Mesodermal cell (in vitro differentiated cells): ENCODE results near the gene CLK3.

ENCODE experiments used
- H3K27ac ChIP-seq: 2 replicates; pipeline ENCODE4 v1.7.0; 2013; ENCODE audit warnings: mild to moderate bottlenecking, low read depth, low read length, moderate library complexity; ENCODE audit not compliant: severe bottlenecking
- H3K36me3 ChIP-seq: 2 replicates; pipeline ENCODE4 v1.7.1; 2013; ENCODE audit warnings: mild to moderate bottlenecking, low read length, moderate library complexity; ENCODE audit not compliant: control insufficient read depth, insufficient read depth
- H3K4me1 ChIP-seq: one replicate; pipeline ENCODE4 v1.7.1; 2013; ENCODE audit warnings: mild to moderate bottlenecking, low read length; ENCODE audit not compliant: insufficient read depth, control insufficient read depth, poor library complexity, severe bottlenecking
- H3K4me3 ChIP-seq: 2 replicates; pipeline ENCODE4 v1.7.0; 2013; ENCODE audit warnings: low read length, control low read depth, mild to moderate bottlenecking; ENCODE audit not compliant: insufficient read depth, poor library complexity, severe bottlenecking; ENCODE audit errors: extremely low read depth
- H3K9me3 ChIP-seq: 2 replicates; pipeline ENCODE4 v1.7.1; 2013; ENCODE audit warnings: mild to moderate bottlenecking, low read length, moderate library complexity; ENCODE audit not compliant: control insufficient read depth
- WGBS, 2 experiments: methylation state at CpG; one replicate each; pipeline ENCODE4 v1.1.5; 2013; ENCODE audit warnings: missing lambda C conversion rate in 2 of 2; ENCODE audit not compliant: insufficient coverage in 2 of 2; 5-methylcytosine and 5-hydroxymethylcytosine counted together

CLK3 gene

GRCh38 chr15:74613089-74613952 is 2.3 kb upstream of the CLK3 start:
- Histone ChIP-seq H3K4me1 (peaks cover 30% of the 10 kb centered on the region), H3K9me3 (no peaks in the 10 kb centered on the region), H3K4me3 (no peak overlapping the region), H3K36me3 (peaks cover 11% of the 10 kb centered on the region), H3K27ac (no peak overlapping the region)
- 89 to 100% methylated on average over 1 to 4 of the region's 6 CpGs for WGBS, 2 experiments

GRCh38 chr15:74613953-74614743 is 1.5 kb upstream of the CLK3 start:
- peaks cover 16% of the 10 kb centered on the region for H3K36me3 ChIP-seq
- H3K9me3 ChIP-seq: no peaks in the 10 kb centered on the region
- H3K4me1 ChIP-seq: peaks cover 32% of the 10 kb centered on the region
- H3K27ac ChIP-seq: peak overlapping the region; percentile 18
- peak overlapping the region; percentile 100 for H3K4me3 ChIP-seq
- WGBS, 2 experiments: 41 to 69% methylated on average over 24 of the region's 38 CpGs

GRCh38 chr15:74614744-74615507 is 710 bp upstream of the CLK3 start:
- Histone ChIP-seq H3K27ac (peak overlapping the region; percentile 95), H3K36me3 (peaks cover 24% of the 10 kb centered on the region), H3K9me3 (no peaks in the 10 kb centered on the region), H3K4me3 (peak overlapping the region; percentile 100), H3K4me1 (peaks cover 31% of the 10 kb centered on the region)
- 1% methylated on average over 54 to 66 of the region's 76 CpGs for WGBS, 2 experiments

GRCh38 chr15:74616366-74616939 is 817 bp downstream of the CLK3 start:
- no peaks in the 10 kb centered on the region for H3K9me3 ChIP-seq
- peaks cover 39% of the 10 kb centered on the region for H3K36me3 ChIP-seq
- H3K27ac ChIP-seq: peak overlapping the region; percentile 95
- peaks cover 24% of the 10 kb centered on the region for H3K4me1 ChIP-seq
- peak overlapping the region; percentile 100 for H3K4me3 ChIP-seq
- 19 to 20% methylated on average over 10 to 14 of the region's 18 CpGs for WGBS, 2 experiments

- Histone ChIP-seq H3K36me3 (peaks cover 45% of the 10 kb centered on the region), H3K4me3 (peak overlapping the region; percentile 100), H3K9me3 (no peaks in the 10 kb centered on the region), H3K4me1 (peaks cover 24% of the 10 kb centered on the region), H3K27ac (no peak overlapping the region)
Measured at GRCh38 chr15:74616996-74617395, 1.4 kb downstream of the CLK3 start.

GRCh38 chr15:74618841-74619596 is 3.4 kb downstream of the CLK3 start:
- peaks cover 65% of the 10 kb centered on the region for H3K36me3 ChIP-seq
- H3K9me3 ChIP-seq: no peaks in the 10 kb centered on the region
- peaks cover 20% of the 10 kb centered on the region for H3K4me1 ChIP-seq
- 95 to 99% methylated on average over 13 to 15 of the region's 15 CpGs for WGBS, 2 experiments
- H3K4me3 ChIP-seq: no peak overlapping the region
- no peak overlapping the region for H3K27ac ChIP-seq

GRCh38 chr15:74619916-74620635 is 4.4 kb downstream of the CLK3 start:
- H3K4me1 ChIP-seq: peaks cover 20% of the 10 kb centered on the region
- H3K9me3 ChIP-seq: no peaks in the 10 kb centered on the region
- WGBS, 2 experiments: 95 to 98% methylated on average over 22 to 27 of the region's 27 CpGs
- no peak overlapping the region for H3K27ac ChIP-seq
- peaks cover 76% of the 10 kb centered on the region for H3K36me3 ChIP-seq
- no peak overlapping the region for H3K4me3 ChIP-seq

GRCh38 chr15:74620636-74621545 is 5.3 kb downstream of the CLK3 start:
- Histone ChIP-seq H3K27ac (no peak overlapping the region), H3K36me3 (peaks cover 84% of the 10 kb centered on the region), H3K4me3 (no peak overlapping the region), H3K4me1 (peaks cover 20% of the 10 kb centered on the region), H3K9me3 (no peaks in the 10 kb centered on the region)
- WGBS, 2 experiments: 64 to 77% methylated on average over 11 to 12 of the region's 23 CpGs

GRCh38 chr15:74621546-74621920 is 5.9 kb downstream of the CLK3 start:
- Histone ChIP-seq H3K4me1 (peaks cover 18% of the 10 kb centered on the region), H3K36me3 (peaks cover 90% of the 10 kb centered on the region), H3K9me3 (no peaks in the 10 kb centered on the region), H3K4me3 (no peak overlapping the region), H3K27ac (no peak overlapping the region)
- WGBS, 2 experiments: 89 to 98% methylated on average over 10 to 13 of the region's 16 CpGs
